Pancreas (tissue), 10 donors: Measurements from ENCODE around the gene LYPD6B. TPM values are rescaled to one million over a fixed set of nuclear protein-coding genes. Genes with fewer than 3 reads are reported as not detected.

ENCODE experiments used
- ATAC-seq, 4 donors: fragments of 200-7000 bp; cut with Tn5 transposase; one replicate each; pipeline versions ENCODE4 v1.8.0 to v1.9.1; 2020; ENCODE audit warnings: mild to moderate bottlenecking in 4 of 4, moderate library complexity in 4 of 4
- DNase-seq, 6 donors: peaks; one replicate each; pipeline ENCODE4 v3.0.0-alpha.2; 2020
- FAIRE-seq: peaks from 2 replicates; lab custom pipeline; 2012; peaks lifted over from hg19 to GRCh38; lab: Jason Lieb, UNC
- H3K27ac ChIP-seq, 4 donors: fragments of 200-600 bp; sonication (generic); 1 replicate in 3 of 4; 2 replicates in 1 of 4; pipeline versions ENCODE4 v1.5.0 to v1.8.0; 2020
- H3K27me3 ChIP-seq, 4 donors: fragments of 200-600 bp; one replicate each; pipeline ENCODE4 v1.8.0; 2021
- H3K36me3 ChIP-seq, 3 donors: fragments of 200-600 bp; sonication (generic) in 1 of 3; one replicate each; pipeline versions ENCODE4 v1.5.0 to v1.8.0; 2020 to 2021
- H3K4me1 ChIP-seq, 3 donors: fragments of 200-600 bp; one replicate each; pipeline ENCODE4 v1.8.0; 2021
- H3K4me3 ChIP-seq, 4 donors: fragments of 200-600 bp; sonication (generic) in 2 of 4; one replicate each; pipeline versions ENCODE4 v1.5.0 to v1.8.0; 2020 to 2021
- H3K9me3 ChIP-seq, 4 donors: fragments of 200-600 bp; one replicate each; pipeline ENCODE4 v1.8.0; 2021
- WGBS, 2 donors: extraction: QIAGEN DNeasy Blood & Tissue Kit; methylation state at CpG; one replicate each; pipeline ENCODE4 v1.1.7; 2013; 5-methylcytosine and 5-hydroxymethylcytosine counted together
- intact Hi-C, 3 donors: fragments of 100-400 bp; cut with DNase I; formaldehyde crosslinking; loops; one replicate each; pipeline versions ENCODE4 v1.11.1 to v1.14.2; 2022
- polyA plus RNA-seq, 2 donors: library from polyadenylated mRNA; stranded (reverse); fragments of 200-250 nt; gene quantifications; one replicate each; pipeline ENCODE4 v1.2.3, GENCODE V29; 2013
- total RNA-seq, 6 donors: library from RNA; stranded (reverse); fragmentation: NEBNext Ultra II Directional in 4 of 6; extraction: Animal tissue kit (Norgen Biotek cat#: 25700) in 4 of 6; gene quantifications; one replicate each; pipeline versions ENCODE4 v1.2.1 to v1.2.4, GENCODE V29; 2021 to 2023
- TF ChIP-seq, protein P1 (sequence below), 4 donors: fragments of 200-600 bp; sonication (generic) in 3 of 4; IDR thresholded peaks; one replicate each; pipeline versions ENCODE4 v1.5.0 to v1.8.0; 2021; ENCODE audit warnings: antibody characterized with exemption in 4 of 4
- donor health status: healthy with polysubstance abuse.
- donor health status: DM: no; HTN: no; CAD: no; lungs with moderate emphysema.
- donor health status: DM: no; HTN: no; CAD: no.
- donor health status: control.
- donor health status: control.
- donor health status: Bipolar disorder and iron deficiency.
- donor health status: DM: yes; HTN: yes; CAD: no.
- donor health status: DM: no; HTN: no; CAD: no.
- donor health status: DM: no; HTN: no; CAD: no.
- donor health status: DM: yes; HTN: yes; CAD: no.

LYPD6B gene
- total and polyA plus RNA-seq, 8 donors, result 3.0 to 8.1 (median 4.6) TPM

DNA sequence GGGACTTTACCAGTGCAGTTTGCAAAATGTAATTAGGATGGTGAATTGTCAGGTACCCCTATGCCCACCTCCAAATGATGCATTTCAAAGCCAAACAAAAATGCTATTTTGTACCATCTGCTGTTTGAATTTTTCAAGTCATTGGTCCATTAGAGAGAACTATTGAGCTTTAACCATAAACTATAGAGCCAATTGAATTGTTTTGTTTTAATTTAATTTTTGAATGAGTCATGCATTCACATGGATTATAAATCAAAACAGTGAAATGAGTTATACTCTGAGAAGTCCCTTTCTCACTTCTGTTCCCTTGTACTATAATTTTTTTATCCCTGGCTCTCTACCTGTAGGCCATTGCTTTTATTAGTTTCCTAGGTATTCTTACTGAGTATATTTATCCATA, 151.3 kb downstream of the LYPD6B start:
- H3K36me3 ChIP-seq, result no peaks in the 10 kb centered on the region
- no peak overlapping the region for H3K27ac ChIP-seq
- no peak overlapping the region for H3K4me3 ChIP-seq
- intact Hi-C loops, result no loop called here
- H3K4me1 ChIP-seq, result no peaks in the 10 kb centered on the region
- H3K9me3 ChIP-seq, result no peaks in the 10 kb centered on the region
- FAIRE-seq (no peak), DNase-seq (no peak), ATAC-seq (no peak)
- TF ChIP-seq, protein P1, sequence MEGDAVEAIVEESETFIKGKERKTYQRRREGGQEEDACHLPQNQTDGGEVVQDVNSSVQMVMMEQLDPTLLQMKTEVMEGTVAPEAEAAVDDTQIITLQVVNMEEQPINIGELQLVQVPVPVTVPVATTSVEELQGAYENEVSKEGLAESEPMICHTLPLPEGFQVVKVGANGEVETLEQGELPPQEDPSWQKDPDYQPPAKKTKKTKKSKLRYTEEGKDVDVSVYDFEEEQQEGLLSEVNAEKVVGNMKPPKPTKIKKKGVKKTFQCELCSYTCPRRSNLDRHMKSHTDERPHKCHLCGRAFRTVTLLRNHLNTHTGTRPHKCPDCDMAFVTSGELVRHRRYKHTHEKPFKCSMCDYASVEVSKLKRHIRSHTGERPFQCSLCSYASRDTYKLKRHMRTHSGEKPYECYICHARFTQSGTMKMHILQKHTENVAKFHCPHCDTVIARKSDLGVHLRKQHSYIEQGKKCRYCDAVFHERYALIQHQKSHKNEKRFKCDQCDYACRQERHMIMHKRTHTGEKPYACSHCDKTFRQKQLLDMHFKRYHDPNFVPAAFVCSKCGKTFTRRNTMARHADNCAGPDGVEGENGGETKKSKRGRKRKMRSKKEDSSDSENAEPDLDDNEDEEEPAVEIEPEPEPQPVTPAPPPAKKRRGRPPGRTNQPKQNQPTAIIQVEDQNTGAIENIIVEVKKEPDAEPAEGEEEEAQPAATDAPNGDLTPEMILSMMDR (IDR thresholded peaks at IDR 0.05), result no peak
- no peaks in the 10 kb centered on the region for H3K27me3 ChIP-seq

DNA sequence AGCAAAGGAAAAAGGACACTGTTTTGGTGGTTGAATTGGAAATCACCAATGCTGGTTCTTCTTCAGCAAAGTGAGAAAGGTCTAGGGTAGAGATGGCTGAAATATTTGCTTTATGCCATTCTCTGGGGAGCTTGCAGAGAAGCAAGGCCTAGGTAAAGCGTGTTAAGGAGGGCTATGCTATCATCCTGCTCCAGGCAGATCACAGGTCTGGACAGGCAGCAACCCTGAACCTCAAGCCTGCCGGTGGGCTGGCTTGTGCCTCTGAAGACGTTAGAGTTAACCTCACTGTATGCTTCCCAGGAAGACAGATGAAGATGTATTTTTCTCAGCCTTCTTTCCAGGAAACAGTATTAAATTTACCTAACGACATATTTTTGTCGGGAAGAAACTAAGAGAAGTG, 153.4 kb downstream of the LYPD6B start:
- Histone ChIP-seq H3K4me3 (no peak overlapping the region), H3K9me3 (no peaks in the 10 kb centered on the region), H3K36me3 (no peaks in the 10 kb centered on the region), H3K4me1 (no peaks in the 10 kb centered on the region), H3K27ac (no peak overlapping the region), H3K27me3 (no peaks in the 10 kb centered on the region)
- DNase-seq (no peak), FAIRE-seq (no peak), ATAC-seq (no peak)
- 90 to 93% methylated on average over 5 of the region's 5 CpGs for WGBS, 2 donors
- intact Hi-C loops, result no loop called here
- TF ChIP-seq, protein P1 (IDR thresholded peaks at IDR 0.05), result no peak

DNA sequence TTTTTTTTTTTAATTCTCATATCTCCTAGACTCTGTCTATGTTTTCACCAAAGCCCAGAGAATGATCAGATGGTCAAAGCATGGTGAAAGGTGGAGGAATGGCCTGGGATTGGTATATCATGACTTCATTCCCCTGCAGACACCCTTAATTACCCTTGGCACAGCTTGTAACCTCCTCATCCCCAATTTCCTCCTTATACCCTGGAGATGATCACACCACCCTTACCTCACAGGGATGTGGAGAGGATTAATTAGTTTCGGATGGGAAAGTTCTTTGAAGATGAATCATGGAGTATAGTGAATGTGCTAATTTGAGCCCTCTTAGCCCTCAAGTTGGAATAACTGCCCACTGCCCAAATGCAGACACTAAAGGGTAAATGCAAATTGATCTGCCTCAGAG, 153.9 kb downstream of the LYPD6B start:
- no peak for DNase-seq
- no peak for FAIRE-seq
- intact Hi-C loops, result no loop called here
- Histone ChIP-seq H3K4me1 (no peaks in the 10 kb centered on the region), H3K27me3 (no peaks in the 10 kb centered on the region), H3K9me3 (no peaks in the 10 kb centered on the region), H3K27ac (no peak overlapping the region), H3K36me3 (no peaks in the 10 kb centered on the region), H3K4me3 (no peak overlapping the region)
- TF ChIP-seq, protein P1 (IDR thresholded peaks at IDR 0.05), result no peak
- WGBS, 2 donors, result 97 to 98% methylated on average over 1 of the region's 1 CpG
- ATAC-seq, result no peak

DNA sequence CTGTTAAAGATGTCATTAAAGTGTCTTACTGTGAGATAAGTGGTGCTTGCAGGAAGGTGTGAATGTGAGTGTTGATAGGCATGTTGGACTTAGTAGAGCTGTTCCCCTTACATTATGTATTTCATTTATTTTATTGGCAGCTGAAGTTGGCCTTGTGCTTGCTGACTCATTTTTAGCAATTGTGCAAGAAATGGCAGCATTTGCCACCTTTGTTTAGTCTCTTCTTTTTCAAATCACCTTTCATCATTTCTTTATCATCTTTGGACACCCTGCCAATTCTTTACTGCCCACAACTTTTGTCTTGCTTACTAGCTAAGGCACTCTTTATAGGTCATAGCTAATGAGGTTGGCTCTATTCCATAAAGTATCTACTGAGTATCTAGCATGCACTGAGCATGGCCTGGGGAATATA, 161.6 kb downstream of the LYPD6B start:
- H3K4me3 ChIP-seq, result no peak overlapping the region
- TF ChIP-seq, protein P1 (IDR thresholded peaks at IDR 0.05), result no peak
- intact Hi-C loops, result no loop called here

DNA sequence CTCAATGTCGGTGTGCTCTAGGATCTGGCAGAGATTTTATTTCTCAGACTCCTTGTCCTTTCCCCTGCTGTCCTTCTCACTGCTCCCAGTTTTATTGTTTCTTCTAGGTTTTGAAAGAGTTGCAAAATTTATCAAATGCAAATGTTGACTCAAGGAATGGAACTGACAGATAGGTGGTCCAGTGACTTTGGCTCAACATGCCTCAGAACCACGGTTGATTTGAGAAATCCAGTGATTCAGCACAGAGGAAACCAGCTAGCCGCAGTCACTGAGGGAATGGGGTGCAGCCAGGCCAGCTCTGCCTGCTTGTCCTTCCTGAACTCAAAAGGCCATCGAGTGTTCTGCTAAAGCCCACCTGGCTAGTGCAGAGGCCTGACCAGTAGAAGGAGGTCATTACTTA, 166.2 kb downstream of the LYPD6B start:
- intact Hi-C loops, result no loop called here
- WGBS, 2 donors, result 48 to 49% methylated on average over 4 of the region's 4 CpGs
- Histone ChIP-seq H3K4me1 (no peaks in the 10 kb centered on the region), H3K27ac (no peak overlapping the region), H3K9me3 (no peaks in the 10 kb centered on the region), H3K4me3 (no peak overlapping the region), H3K27me3 (no peaks in the 10 kb centered on the region), H3K36me3 (no peaks in the 10 kb centered on the region)
- DNase-seq, result no peak
- peak in 2 of 4 donors; percentile 31 to 42 for ATAC-seq
- FAIRE-seq, result no peak
- TF ChIP-seq, protein P1 (IDR thresholded peaks at IDR 0.05), result no peak

More for the DNA sequence above, 161.6 kb downstream of the LYPD6B start:
- ATAC-seq (peak; percentile 66 to 76 (median 68)), DNase-seq (peak in 1 of 6 donors; percentile 19), FAIRE-seq (no peak)
- Histone ChIP-seq H3K36me3 (no peaks in the 10 kb centered on the region), H3K27ac (no peak overlapping the region), H3K4me1 (no peaks in the 10 kb centered on the region), H3K9me3 (no peaks in the 10 kb centered on the region), H3K27me3 (no peaks in the 10 kb centered on the region)
